ENCODE measurements around the gene RHOV.

RHOV gene

DNA sequence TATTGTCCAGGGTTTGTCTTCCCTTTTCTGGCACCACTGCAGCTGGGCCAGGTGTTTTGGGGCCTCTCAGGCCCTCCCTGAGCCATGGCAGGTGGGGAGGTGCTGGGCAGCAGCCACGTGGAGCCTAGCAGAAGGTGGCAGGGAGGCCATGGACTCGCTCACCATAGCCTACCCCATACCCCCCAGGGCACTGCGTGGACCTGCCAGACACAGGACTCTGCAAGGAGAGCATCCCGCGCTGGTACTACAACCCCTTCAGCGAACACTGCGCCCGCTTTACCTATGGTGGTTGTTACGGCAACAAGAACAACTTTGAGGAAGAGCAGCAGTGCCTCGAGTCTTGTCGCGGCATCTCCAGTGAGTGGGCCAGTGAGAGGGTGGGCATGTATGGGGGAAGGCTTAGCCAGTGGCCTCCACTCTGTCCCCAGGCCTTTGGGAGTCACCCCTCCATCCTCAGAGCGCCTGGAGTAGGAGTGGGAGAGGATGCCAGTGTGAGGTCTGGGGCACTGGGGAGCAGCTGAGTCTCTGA lies 18.3 kb downstream of the RHOV start:
- DNase-seq (ENCODE audit: extremely low read depth, insufficient read length) = no peak
- TF ChIP-seq CTCF (IDR thresholded peaks at IDR 0.05; ENCODE audit: insufficient read depth, low read length, poor library complexity, severe bottlenecking) = no peak
- Histone ChIP-seq H3K36me3 (ENCODE audit: control insufficient read depth, insufficient read depth, low read length) (no peaks in the 10 kb centered on the region), H3K4me3 (replicated peaks; ENCODE audit: low read depth, low read length) (no peak overlapping the region), H3K27me3 (replicated peaks; ENCODE audit: control insufficient read depth, insufficient read depth, low read length) (no peaks in the 10 kb centered on the region)

DNA sequence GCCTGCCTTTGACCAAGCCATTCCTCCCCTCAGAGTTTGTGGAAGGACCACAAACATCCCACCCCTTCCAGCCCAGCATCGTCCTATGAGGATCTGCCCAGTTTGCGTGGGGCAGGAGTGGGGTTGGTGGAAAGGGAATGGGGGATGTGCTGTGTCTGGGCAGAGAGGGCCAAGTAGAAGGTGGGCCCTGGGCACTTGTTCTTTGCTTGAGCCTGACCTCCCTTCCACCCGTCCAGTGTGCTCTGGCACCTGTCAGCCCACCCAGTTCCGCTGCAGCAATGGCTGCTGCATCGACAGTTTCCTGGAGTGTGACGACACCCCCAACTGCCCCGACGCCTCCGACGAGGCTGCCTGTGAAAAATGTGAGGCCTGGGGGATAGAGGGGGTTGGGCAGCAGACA lies 19.9 kb downstream of the RHOV start:
- DNase-seq (ENCODE audit: extremely low read depth, insufficient read length) = no peak
- Histone ChIP-seq H3K4me3 (replicated peaks; ENCODE audit: low read depth, low read length) (no peak overlapping the region), H3K27me3 (replicated peaks; ENCODE audit: control insufficient read depth, insufficient read depth, low read length) (no peaks in the 10 kb centered on the region), H3K36me3 (ENCODE audit: control insufficient read depth, insufficient read depth, low read length) (no peaks in the 10 kb centered on the region)
- TF ChIP-seq CTCF (IDR thresholded peaks at IDR 0.05; ENCODE audit: insufficient read depth, low read length, poor library complexity, severe bottlenecking) = no peak

GRCh38 chr15:40853241-40853890 lies 20.7 kb downstream of the RHOV start:
- Histone ChIP-seq H3K27me3 (replicated peaks; ENCODE audit: control insufficient read depth, insufficient read depth, low read length) (no peaks in the 10 kb centered on the region), H3K36me3 (ENCODE audit: control insufficient read depth, insufficient read depth, low read length) (no peaks in the 10 kb centered on the region), H3K4me3 (replicated peaks; ENCODE audit: low read depth, low read length) (no peak overlapping the region)
- no peak for TF ChIP-seq CTCF (IDR thresholded peaks at IDR 0.05; ENCODE audit: insufficient read depth, low read length, poor library complexity, severe bottlenecking)
- no peak for DNase-seq (ENCODE audit: extremely low read depth, insufficient read length)

GRCh38 chr15:40852529-40852928 lies 21.5 kb downstream of the RHOV start:
- no peak for DNase-seq (ENCODE audit: extremely low read depth, insufficient read length)
- Histone ChIP-seq H3K36me3 (ENCODE audit: control insufficient read depth, insufficient read depth, low read length) (no peaks in the 10 kb centered on the region), H3K27me3 (replicated peaks; ENCODE audit: control insufficient read depth, insufficient read depth, low read length) (no peaks in the 10 kb centered on the region), H3K4me3 (replicated peaks; ENCODE audit: low read depth, low read length) (no peak overlapping the region)
- TF ChIP-seq CTCF (IDR thresholded peaks at IDR 0.05; ENCODE audit: insufficient read depth, low read length, poor library complexity, severe bottlenecking) = no peak

- H3K4me3 ChIP-seq (replicated peaks; ENCODE audit: low read depth, low read length) = no peak overlapping the region
- TF ChIP-seq CTCF (IDR thresholded peaks at IDR 0.05; ENCODE audit: insufficient read depth, low read length, poor library complexity, severe bottlenecking) = no peak
- no peaks in the 10 kb centered on the region for H3K27me3 ChIP-seq (replicated peaks; ENCODE audit: control insufficient read depth, insufficient read depth, low read length)
- H3K36me3 ChIP-seq (ENCODE audit: control insufficient read depth, insufficient read depth, low read length) = no peaks in the 10 kb centered on the region
- DNase-seq (ENCODE audit: extremely low read depth, insufficient read length) = no peak
Observed at GRCh38 chr15:40850576-40851112, 23.4 kb downstream of the RHOV start.

All from GM06990 (cell line).